ENCODE results near the gene SCRG1. TPM values are rescaled to one million over a fixed set of nuclear protein-coding genes. Genes with fewer than 3 reads are reported as not detected.

The SCRG1 gene
- total RNA-seq, 1 donor from 2014 or later, result not detected

DNA sequence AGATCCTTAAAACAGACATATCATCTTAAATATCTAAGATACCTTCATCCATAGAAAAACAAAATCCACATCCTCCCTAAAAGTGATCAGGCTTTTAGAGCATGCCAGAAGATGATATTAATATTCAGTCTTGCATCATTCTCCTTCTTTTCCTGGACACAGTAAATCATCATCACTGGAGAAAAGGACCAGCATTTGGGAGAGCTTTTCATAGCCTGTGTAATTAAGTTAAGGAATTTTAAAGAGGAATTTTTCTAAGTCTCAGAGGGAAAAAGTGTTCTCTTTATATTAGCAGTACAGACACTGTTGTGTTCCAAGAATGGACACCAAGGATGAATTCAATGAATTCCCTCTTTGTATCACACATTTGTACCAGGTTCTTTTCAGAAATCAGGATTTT, 696 bp downstream of the SCRG1 start:
- H3K36me3 Mint-ChIP-seq (ENCODE audit: low read depth), result peaks cover 11% of the 10 kb centered on the region
- peaks cover 4% of the 10 kb centered on the region for H3K27me3 Mint-ChIP-seq
- DNase-seq, result no peak
- no peaks in the 10 kb centered on the region for H3K9me3 Mint-ChIP-seq
- no peak overlapping the region for H3K27ac Mint-ChIP-seq
- intact Hi-C loops (cut with micrococcal nuclease), result no loop called here
- H3K4me3 Mint-ChIP-seq, result no peak overlapping the region
- no peaks in the 10 kb centered on the region for H3K4me1 Mint-ChIP-seq

DNA sequence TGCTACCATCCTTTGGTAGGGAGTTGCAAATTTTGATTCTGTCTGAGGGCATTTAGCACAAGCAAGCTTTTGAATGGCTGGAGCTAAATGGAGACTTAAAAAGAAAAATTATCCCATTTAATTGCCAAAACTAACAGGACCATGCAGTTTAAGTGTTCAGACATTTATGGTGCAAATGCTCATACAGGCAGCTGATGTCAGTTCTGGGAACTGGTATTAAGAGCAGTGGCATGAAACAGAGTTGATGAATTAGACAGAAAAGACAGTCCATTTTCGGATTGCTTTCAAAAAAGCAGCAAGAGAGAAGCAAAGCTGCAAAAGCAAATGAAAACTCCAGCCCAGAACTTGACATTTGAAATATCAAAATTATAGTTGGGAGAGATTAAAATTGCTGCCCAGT, 1.3 kb downstream of the SCRG1 start:
- H3K4me3 Mint-ChIP-seq, result no peak overlapping the region

GRCh38 chr4:173391701-173392100, 7.2 kb downstream of the SCRG1 start:
- H3K36me3 Mint-ChIP-seq (ENCODE audit: low read depth), result peaks cover 13% of the 10 kb centered on the region
- no peaks in the 10 kb centered on the region for H3K27me3 Mint-ChIP-seq
- no peak overlapping the region for H3K27ac Mint-ChIP-seq

More for the DNA sequence above, 1.3 kb downstream of the SCRG1 start:
- Mint-ChIP-seq H3K36me3 (ENCODE audit: low read depth) (peaks cover 11% of the 10 kb centered on the region), H3K9me3 (no peaks in the 10 kb centered on the region), H3K27ac (no peak overlapping the region), H3K4me1 (no peaks in the 10 kb centered on the region), H3K27me3 (peaks cover 4% of the 10 kb centered on the region)
- intact Hi-C loops (cut with micrococcal nuclease), result no loop called here
- DNase-seq, result no peak

DNA sequence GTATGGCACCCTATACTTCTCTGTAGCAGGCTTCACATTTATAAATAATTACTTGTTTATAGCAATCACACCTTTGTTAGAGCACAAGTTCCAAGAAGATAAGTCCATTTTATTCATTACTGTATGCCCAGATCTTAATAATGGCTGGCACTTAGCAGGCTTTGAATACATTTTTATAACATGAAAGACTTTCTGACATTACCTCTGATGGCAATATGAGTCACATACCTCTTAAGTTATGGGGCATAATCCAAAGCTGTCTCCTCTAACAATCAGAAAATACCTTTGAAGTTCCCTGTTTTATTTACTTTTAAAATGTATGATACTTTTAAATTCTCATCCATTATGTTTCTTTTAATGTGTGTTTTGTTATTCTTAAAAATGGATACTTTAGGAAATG, 12.2 kb downstream of the SCRG1 start:
- Mint-ChIP-seq H3K9me3 (no peaks in the 10 kb centered on the region), H3K4me1 (no peaks in the 10 kb centered on the region), H3K36me3 (ENCODE audit: low read depth) (peaks cover 2% of the 10 kb centered on the region), H3K27ac (no peak overlapping the region), H3K27me3 (peaks cover 3% of the 10 kb centered on the region), H3K4me3 (no peak overlapping the region)
- intact Hi-C loops (cut with micrococcal nuclease), result no loop called here
- DNase-seq, result no peak

More at GRCh38 chr4:173391701-173392100, 7.2 kb downstream of the SCRG1 start:
- no peak for DNase-seq
- Mint-ChIP-seq H3K9me3 (no peaks in the 10 kb centered on the region), H3K4me1 (no peaks in the 10 kb centered on the region), H3K4me3 (no peak overlapping the region)
- intact Hi-C loops (cut with micrococcal nuclease), result no loop called here

- H3K4me3 Mint-ChIP-seq, result no peak overlapping the region
- no peak overlapping the region for H3K27ac Mint-ChIP-seq
- peaks cover 6% of the 10 kb centered on the region for H3K36me3 Mint-ChIP-seq (ENCODE audit: low read depth)
- DNase-seq, result no peak
- peaks cover 5% of the 10 kb centered on the region for H3K27me3 Mint-ChIP-seq
- H3K4me1 Mint-ChIP-seq, result peaks cover 4% of the 10 kb centered on the region
- H3K9me3 Mint-ChIP-seq, result peaks cover 4% of the 10 kb centered on the region
- intact Hi-C loops (cut with micrococcal nuclease), result no loop called here
Measured at GRCh38 chr4:173382349-173382748, 16.6 kb downstream of the SCRG1 start.

DNA sequence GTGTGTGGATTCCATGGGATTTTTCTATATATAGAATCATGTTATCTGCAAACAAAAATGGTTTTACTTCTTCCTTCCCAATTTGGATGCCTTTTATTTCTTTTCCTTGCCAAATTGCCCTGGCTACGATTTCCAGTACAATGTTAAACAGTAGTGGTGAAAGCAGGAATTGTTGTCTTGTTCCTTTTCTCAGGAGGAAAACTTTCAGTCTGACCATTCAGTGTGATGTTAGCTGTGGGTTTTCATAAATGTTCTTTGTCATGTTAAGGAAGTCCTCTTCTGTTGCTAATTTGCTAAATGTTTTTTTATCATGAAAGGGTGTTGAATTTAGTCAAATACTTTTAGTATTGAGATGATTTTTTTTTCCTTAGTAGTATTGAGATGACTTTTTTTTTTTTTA, 17.3 kb downstream of the SCRG1 start:
- Mint-ChIP-seq H3K4me1 (peaks cover 4% of the 10 kb centered on the region), H3K27ac (no peak overlapping the region), H3K9me3 (peaks cover 4% of the 10 kb centered on the region), H3K36me3 (ENCODE audit: low read depth) (peaks cover 8% of the 10 kb centered on the region), H3K27me3 (peaks cover 5% of the 10 kb centered on the region), H3K4me3 (no peak overlapping the region)
- DNase-seq, result no peak
- intact Hi-C loops (cut with micrococcal nuclease), result no loop called here

GRCh38 chr4:173380987-173381386, 17.9 kb downstream of the SCRG1 start:
- intact Hi-C loops (cut with micrococcal nuclease), result loop anchor here (1.0 kb wide), 1 partner anchor 9 kb away; no protein-coding TSS in a partner anchor
- Mint-ChIP-seq H3K27ac (no peak overlapping the region), H3K9me3 (peaks cover 4% of the 10 kb centered on the region), H3K4me1 (peaks cover 5% of the 10 kb centered on the region), H3K36me3 (ENCODE audit: low read depth) (peaks cover 11% of the 10 kb centered on the region), H3K27me3 (peaks cover 5% of the 10 kb centered on the region), H3K4me3 (no peak overlapping the region)
- no peak for DNase-seq

DNA sequence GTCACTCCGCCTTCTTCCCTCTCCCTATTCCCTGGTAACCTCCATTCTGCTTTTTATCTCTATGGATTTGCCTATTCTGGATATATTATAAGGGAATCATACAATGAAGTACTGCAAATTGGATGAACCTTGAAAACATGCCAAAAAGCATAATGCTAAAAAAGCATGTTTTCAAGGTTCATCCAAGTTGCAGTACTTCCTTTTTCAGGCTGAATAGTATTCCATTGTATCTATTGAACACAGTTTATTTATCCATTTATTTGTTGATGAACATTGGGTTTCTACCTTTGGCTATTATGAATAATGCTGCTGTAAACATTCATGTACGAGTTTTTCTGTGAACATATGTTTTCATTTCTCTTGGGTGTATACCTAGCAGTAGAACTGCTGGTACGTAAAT, 19.0 kb downstream of the SCRG1 start:
- Mint-ChIP-seq H3K4me3 (no peak overlapping the region), H3K4me1 (peaks cover 8% of the 10 kb centered on the region), H3K27ac (no peak overlapping the region), H3K27me3 (peaks cover 5% of the 10 kb centered on the region), H3K9me3 (peaks cover 4% of the 10 kb centered on the region), H3K36me3 (ENCODE audit: low read depth) (peaks cover 15% of the 10 kb centered on the region)
- intact Hi-C loops (cut with micrococcal nuclease), result loop anchor here (1.0 kb wide), 1 partner anchor 8 kb away; no protein-coding TSS in a partner anchor
- DNase-seq, result no peak

GRCh38 chr4:173374588-173374987, 24.3 kb downstream of the SCRG1 start:
- Mint-ChIP-seq H3K4me1 (peaks cover 23% of the 10 kb centered on the region), H3K27me3 (no peaks in the 10 kb centered on the region), H3K27ac (no peak overlapping the region), H3K36me3 (ENCODE audit: low read depth) (peaks cover 28% of the 10 kb centered on the region), H3K4me3 (no peak overlapping the region), H3K9me3 (no peaks in the 10 kb centered on the region)
- no peak for DNase-seq
- intact Hi-C loops (cut with micrococcal nuclease), result loop anchor here (5.0 kb wide), 1 partner anchor 908 kb away; the partner anchor contains the start of genes CEP44 and FBXO8

DNA sequence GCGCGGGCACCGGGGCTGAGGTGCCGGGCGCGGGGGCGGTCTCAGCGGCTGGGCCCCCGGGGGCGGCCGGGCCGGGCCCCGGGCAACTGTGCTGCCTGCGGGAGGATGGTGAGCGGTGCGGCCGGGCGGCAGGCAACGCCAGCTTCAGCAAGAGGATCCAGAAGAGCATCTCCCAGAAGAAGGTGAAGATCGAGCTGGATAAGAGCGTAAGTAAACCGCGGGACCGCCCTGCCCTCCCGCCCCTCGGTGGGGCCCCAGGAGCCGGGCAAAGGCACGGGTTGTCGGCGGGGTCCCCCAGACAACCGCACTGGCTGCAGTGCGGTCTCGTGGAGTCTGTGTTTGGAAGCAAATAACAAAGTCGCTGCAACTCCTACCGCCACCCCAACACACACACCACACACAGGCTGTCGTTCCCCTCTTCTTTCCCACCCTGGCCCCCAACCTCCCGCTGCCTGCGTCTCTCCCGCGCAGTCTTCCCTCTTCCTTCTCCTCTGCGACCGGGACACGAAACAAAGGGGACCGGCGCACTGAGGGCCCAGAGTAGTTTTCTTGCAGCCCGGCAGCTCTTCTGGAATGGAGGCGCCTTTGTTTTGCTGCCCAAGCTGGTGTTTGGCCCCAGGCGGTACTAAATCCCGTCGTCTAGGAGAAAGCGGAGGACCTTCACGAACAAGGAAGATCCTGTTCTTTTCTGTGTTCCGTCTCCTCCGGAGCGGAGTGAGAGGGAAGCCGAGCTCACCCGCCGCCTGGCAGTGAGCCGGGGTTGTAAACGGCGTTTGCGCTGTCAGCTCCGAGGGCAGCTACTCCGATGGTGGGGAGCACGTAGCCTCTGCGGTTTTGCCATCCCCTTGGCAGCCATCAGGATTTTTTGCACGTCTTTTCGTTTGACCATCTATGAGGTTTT, 27.4 kb downstream of the SCRG1 start:
- Mint-ChIP-seq H3K9me3 (no peaks in the 10 kb centered on the region), H3K27me3 (no peaks in the 10 kb centered on the region), H3K27ac (peak overlapping the region; percentile 92), H3K4me1 (peaks cover 38% of the 10 kb centered on the region), H3K36me3 (ENCODE audit: low read depth) (peaks cover 25% of the 10 kb centered on the region), H3K4me3 (peak overlapping the region; percentile 100)
- DNase-seq, result peak; percentile 84
- intact Hi-C loops (cut with micrococcal nuclease), result loop anchor here (1.0 to 5.0 kb wide), 3 partner anchors 9 to 911 kb away; partner anchors contain the start of genes CEP44 and FBXO8

DNA sequence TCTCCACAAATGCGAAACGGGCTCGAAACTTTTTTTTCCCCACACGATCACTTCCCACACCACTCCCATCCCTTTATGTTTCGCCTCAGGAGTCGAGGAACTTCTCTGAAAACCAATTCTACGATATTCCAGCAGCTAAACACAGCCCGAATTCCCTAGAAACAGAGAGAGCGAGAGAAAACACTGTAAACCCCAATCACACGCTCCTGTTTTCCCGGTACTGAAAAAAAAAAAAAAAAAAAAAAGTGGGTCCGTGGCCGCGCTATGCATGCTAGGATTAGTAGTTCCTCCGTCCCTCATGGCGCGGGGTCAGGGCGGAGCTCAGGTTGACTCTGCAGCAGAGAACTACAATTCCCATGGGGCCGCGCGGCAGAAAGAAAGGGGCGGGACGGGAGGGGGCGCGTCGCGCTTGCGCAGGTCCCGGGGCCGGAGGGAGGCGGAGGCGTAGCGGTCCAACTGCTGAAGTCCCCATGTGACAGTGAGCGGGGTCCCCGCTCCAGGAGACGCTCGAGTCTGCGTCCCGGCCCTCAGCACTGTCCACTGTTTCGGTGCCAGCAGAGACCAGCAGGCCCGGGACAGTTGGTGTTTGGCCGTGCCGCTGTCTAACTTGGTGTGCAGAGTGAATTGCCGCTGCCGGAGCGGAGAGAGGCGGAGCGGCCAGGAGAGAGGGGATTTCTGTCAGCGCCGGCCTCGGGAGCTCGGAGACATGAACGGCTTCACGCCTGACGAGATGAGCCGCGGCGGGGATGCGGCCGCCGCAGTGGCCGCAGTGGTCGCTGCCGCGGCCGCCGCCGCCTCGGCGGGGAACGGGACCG, 28.2 kb downstream of the SCRG1 start, which contains the start of gene SAP30:
SAP30 (plus strand) TSS at position 478 of the 815 bp plus-strand sequence; CDS start at position 707, 229 bp downstream.
- Mint-ChIP-seq H3K36me3 (ENCODE audit: low read depth) (peaks cover 20% of the 10 kb centered on the region), H3K4me1 (peaks cover 43% of the 10 kb centered on the region), H3K27ac (peak within 1 kb of the TSS; percentile 99), H3K9me3 (no peaks in the 10 kb centered on the region), H3K27me3 (no peaks in the 10 kb centered on the region), H3K4me3 (peak within 1 kb of the TSS; percentile 100)
- DNase-seq, result peak; percentile 97
- intact Hi-C loops (cut with micrococcal nuclease), result loop anchor here (1.0 to 5.0 kb wide), 4 partner anchors 36 to 912 kb away; partner anchors contain the start of genes CEP44, FBXO8, GALNT7 and HMGB2

DNA sequence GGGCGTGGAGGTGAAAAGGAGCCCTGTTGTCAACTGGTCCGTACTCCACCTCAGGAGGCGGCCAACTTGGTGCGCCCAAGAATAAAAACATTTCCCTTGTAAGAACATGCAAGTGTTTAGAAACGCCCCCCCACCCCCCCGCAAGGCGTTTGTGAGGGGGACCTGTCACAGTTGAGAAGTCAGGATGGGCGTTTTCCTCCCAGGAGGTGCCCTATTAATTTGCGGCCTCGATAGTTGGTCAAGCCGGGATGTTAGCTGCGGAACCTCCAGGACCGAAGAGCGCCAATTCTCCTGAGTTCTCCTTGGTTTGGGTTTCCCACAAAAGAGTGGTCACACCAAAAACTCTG, 28.8 kb downstream of the SCRG1 start:
- peaks cover 48% of the 10 kb centered on the region for H3K4me1 Mint-ChIP-seq
- no peak for DNase-seq
- intact Hi-C loops (cut with micrococcal nuclease), result loop anchor here (1.0 to 5.0 kb wide), 4 partner anchors 36 to 912 kb away; partner anchors contain the start of genes CEP44, FBXO8, GALNT7 and HMGB2

GRCh38 chr4:173367946-173368345, 31.0 kb downstream of the SCRG1 start:
- Mint-ChIP-seq H3K27ac (peak overlapping the region; percentile 68), H3K4me3 (peak overlapping the region; percentile 71), H3K27me3 (no peaks in the 10 kb centered on the region), H3K36me3 (ENCODE audit: low read depth) (peaks cover 15% of the 10 kb centered on the region), H3K4me1 (peaks cover 44% of the 10 kb centered on the region), H3K9me3 (no peaks in the 10 kb centered on the region)
- no peak for DNase-seq
- intact Hi-C loops (cut with micrococcal nuclease), result no loop called here

More for the DNA sequence above, 28.8 kb downstream of the SCRG1 start:
- Mint-ChIP-seq H3K4me3 (peak overlapping the region; percentile 100), H3K36me3 (ENCODE audit: low read depth) (peaks cover 19% of the 10 kb centered on the region), H3K27me3 (no peaks in the 10 kb centered on the region), H3K9me3 (no peaks in the 10 kb centered on the region), H3K27ac (peak overlapping the region; percentile 99)
